GM12865 (cell line): ENCODE results near the gene YWHAG.

Source experiments
- DNase-seq: peaks from one replicate; pipeline ENCODE4 v3.0.0; 2010; ENCODE audit warnings: low read depth
- H3K4me3 ChIP-seq: 2 replicates; pipeline ENCODE4 v1.5.1; 2011; ENCODE audit warnings: mild to moderate bottlenecking, low read depth, low read length, control low read depth
- CTCF ChIP-seq: IDR thresholded peaks from 2 replicates; pipeline ENCODE4 v1.5.1; 2011; ENCODE audit warnings: low read length, control low read depth, low read depth, inconsistent platforms; ENCODE audit not compliant: insufficient read depth; ENCODE audit errors: missing control alignments

YWHAG gene

GRCh38 chr7:76354981-76355730, 3.6 kb downstream of the YWHAG start:
- DNase-seq: no peak
- TF ChIP-seq CTCF: no peak
- H3K4me3 ChIP-seq: no peak overlapping the region

GRCh38 chr7:76354516-76354915, 4.3 kb downstream of the YWHAG start:
- TF ChIP-seq CTCF: no peak
- H3K4me3 ChIP-seq: no peak overlapping the region
- DNase-seq: no peak

DNA sequence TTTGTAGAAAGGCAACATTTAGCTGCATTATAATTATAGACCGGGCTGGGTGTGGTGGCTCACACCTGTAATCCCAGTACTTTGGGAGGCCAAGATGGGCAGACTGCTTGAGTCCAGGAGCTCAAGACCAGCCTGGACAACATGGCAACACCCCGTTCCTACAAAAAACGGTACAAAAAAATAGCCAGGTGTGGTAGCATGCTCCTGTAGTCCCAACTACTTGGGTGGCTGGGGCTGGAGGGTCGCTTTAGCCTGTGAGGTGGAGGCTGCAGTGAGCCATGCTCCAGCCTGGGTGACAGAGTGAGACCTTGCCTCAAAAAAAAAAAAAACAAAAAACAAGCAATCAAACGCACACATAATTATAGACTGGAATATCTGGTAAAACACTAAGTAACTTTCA, 5.0 kb downstream of the YWHAG start:
- no peak for DNase-seq
- TF ChIP-seq CTCF: no peak
- H3K4me3 ChIP-seq: no peak overlapping the region

GRCh38 chr7:76352193-76352592, 6.6 kb downstream of the YWHAG start:
- H3K4me3 ChIP-seq: no peak overlapping the region
- TF ChIP-seq CTCF: no peak
- DNase-seq: peak; percentile 35

- no peak for DNase-seq
- TF ChIP-seq CTCF: no peak
- no peak overlapping the region for H3K4me3 ChIP-seq
These were observed 7.4 kb downstream of the YWHAG start for GRCh38 chr7:76351372-76351771.

- no peak for DNase-seq
- no peak overlapping the region for H3K4me3 ChIP-seq
- TF ChIP-seq CTCF: no peak
These were observed 9.4 kb downstream of the YWHAG start for GRCh38 chr7:76349313-76349885.

GRCh38 chr7:76347710-76348109, 11.1 kb downstream of the YWHAG start:
- DNase-seq: no peak
- H3K4me3 ChIP-seq: no peak overlapping the region
- no peak for TF ChIP-seq CTCF
